HG02938 (cell line): Measurements from ENCODE around the gene GAP43.

Experiments used
- ATAC-seq: cut with Tn5 transposase; IDR thresholded peaks from one replicate; pipeline ENCODE4 v1.9.1; 2021; ENCODE audit warnings: mild to moderate bottlenecking, moderate library complexity; ENCODE audit not compliant: unreplicated experiment

GAP43 gene

GRCh38 chr3:115659253-115660220 is 36.2 kb downstream of the GAP43 start:
- peak; percentile 24 for ATAC-seq

DNA sequence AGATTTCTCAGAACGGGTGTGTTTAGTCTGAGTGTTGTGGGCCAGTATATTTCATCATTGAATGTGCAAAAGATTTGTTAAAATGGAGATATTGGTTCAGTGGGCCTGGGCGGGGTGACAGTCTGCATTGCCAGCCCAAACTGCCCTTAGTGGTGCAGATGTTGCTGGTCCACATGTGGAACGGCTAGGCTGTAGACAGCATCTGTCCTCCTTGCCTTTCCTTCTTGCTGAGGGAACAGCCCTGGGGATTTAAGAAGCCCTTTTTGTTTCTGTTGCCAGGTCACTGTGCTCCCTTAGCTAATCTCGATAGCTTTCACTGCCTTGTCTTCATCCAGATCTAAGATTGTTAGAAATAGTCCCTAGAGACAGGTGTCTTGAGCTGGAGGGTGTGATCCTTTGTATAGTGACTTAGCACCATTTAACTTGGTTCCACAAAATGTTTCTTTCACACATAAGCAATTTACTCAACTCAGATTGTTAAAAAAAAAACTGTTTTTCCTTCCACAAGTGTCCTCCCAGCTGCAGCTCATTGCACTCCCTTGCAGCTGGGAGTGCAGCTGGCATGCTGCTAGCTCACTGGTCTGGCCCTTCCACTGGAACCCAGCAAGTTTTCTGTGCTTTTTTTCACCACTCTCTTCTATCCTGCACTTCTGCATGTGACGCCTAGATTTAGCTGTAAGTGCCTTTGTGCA is 37.5 kb downstream of the GAP43 start:
- no peak for ATAC-seq

GRCh38 chr3:115662356-115662755 is 39.0 kb downstream of the GAP43 start:
- no peak for ATAC-seq

- ATAC-seq = no peak
Measured at GRCh38 chr3:115663414-115663813, 40.1 kb downstream of the GAP43 start.

DNA sequence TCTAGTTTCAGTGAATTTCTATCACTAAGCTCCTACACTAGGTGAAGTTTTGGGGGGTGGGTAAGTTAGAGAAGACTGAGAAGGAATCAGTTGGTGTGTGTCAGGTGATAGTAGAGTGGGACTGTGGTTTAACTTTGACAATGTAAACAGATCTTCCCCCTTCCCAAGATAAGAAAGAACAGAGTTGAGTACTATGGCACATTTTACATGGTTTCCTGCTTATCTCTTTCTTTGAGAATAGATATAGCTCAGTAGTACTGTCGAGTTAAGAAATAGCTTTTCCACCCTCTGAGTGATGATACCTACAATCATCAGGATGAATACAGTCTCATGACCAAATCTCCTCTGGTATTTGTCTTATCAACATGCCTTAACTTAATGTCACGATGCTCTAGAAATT is 42.8 kb downstream of the GAP43 start:
- ATAC-seq = no peak

DNA sequence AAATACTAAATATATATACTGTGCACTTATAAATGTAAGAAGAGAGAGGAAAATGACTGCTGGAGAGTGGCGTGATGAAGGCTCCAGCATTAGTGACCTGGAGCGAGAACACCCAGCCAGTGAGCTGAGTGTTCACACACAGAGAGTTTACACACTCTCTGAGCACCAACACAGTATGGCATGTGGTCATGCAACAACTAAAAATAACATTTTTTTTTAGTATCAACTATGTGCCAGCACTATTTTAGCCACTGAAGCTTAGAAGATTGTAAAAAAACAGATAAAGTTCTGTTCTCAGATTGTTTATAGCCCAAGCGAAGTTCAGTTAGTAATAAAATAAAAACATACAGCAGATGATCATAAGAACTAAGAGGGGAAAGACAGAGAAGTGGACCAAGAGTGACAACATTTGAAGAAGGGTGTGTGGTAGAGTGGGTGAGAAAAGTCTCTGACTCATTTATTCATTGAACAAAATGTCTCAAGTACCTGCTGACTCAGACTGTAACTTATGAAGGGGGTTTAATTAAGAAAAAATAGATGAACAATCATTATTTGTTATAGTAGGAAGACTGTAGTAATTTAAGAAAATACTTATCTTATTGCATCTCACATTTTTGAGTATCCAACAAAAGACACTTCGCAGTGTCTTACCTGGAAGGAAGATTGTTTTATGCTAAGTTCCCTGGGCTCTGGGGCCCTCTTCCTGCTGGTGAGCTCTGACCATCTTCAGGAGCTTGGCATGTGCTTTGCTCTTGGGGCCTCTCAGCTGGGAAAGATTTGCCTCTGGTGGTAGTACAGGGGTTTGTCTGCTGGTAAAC is 43.8 kb downstream of the GAP43 start:
- peak; percentile 65 for ATAC-seq

DNA sequence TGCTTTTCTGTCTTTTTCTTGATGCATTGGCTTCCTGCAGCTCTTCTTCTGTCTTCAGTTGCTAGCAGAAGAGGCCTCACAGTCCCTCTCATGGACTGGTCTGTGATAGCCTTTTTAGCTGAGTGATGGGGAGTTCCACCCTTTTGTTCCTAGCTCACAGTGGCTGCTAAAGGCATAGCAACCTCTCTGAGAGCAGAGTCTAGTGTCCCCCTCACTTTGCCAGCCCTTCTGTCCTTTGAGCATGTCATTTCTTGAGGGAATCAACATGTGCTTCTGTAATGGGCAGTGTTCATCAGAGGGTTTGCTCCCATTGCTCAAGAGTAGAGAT is 44.4 kb downstream of the GAP43 start:
- peak; percentile 53 for ATAC-seq

- ATAC-seq = no peak
Measured at GRCh38 chr3:115670911-115671310, 47.6 kb downstream of the GAP43 start.

DNA sequence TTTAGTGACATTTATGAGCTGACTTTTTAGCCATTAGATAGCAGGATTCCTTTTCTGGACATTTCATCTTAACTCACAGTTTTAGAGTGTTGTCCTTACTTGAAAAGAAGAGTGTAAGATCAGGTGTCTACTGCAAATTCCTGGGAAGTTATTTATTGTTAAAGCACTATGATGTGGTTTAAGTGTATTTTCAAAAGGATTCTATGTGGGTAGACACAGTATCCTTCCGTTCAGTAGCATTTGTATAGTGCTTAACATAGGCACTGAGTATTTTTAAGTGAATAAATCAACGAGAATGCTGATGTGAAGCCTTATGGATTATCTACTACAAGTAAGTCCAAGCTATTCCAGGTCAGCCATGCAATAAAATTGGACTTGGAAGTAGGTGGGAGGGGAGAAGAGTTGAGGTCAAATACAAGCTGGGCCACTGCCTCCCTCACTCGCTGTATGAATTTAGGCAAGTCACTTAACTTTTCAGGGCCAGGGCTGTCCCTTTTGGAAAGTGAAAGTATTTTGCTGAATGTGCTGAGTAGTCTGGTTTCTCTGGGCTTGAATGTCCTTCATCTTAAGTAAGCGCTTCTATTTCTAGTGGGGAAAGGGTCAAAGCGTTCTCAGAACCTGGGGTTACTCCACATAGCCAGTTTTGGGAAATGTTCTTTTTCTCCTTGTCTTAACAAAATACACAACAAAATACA is 48.6 kb downstream of the GAP43 start:
- no peak for ATAC-seq

- no peak for ATAC-seq
Measured at GRCh38 chr3:115673881-115674280, 50.6 kb downstream of the GAP43 start.

- no peak for ATAC-seq
Measured at GRCh38 chr3:115676336-115676735, 53.0 kb downstream of the GAP43 start.

- ATAC-seq = no peak
Measured at GRCh38 chr3:115680803-115681345, 57.6 kb downstream of the GAP43 start.

DNA sequence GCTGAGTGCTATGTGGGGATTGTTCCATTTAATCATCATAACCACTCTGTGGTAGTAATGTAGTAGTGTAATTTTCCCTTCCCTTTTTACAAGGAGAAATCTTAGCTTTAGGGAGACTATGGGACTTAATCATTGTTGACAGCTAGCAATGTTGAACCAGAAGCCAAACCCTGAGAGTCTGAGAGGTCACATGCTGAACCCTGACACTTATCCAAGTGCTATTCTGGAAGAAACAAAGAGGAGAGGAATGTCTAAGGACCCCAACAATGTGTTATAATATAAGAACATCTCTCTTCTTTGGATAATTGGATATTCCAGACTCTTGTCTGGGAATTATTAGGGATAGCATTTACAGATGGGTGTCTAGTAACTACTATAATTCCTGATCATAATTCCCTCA is 58.4 kb downstream of the GAP43 start:
- ATAC-seq = no peak

DNA sequence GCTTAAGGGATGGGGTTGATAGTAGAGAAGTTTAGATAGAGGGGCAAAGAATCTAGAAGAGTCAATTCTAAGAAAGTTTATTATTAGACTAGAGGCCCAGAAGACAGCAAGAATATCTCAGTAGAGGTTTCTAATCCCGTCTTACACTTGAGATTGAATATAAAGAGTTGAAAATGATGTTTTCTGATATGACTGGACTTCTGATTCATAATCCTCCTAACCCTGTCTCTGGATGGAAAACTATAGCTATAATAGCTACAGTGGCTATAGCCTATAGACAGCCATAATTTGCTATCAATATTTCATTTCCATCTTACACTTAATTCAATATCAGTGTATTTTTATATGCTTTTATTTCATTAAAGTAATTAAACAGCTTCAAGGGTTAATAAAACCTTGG is 60.0 kb downstream of the GAP43 start:
- ATAC-seq = no peak

DNA sequence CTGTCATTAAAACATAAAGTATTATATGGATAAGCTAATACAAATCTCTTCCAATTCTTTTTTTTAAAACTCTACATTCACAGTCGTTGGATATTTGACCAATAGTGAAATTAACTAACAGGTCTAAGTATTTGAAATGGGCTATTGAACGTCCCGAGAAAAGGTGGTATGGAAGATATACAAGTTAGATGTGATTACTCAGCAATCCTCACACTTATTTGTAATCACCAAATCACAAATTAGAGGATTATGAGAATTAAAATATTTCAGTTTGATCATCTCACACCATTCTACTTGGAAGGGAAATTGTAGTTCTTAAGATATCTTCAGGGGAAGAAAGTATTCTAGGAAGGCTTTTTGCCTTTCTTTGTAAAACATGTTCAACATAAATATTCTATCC is 60.5 kb downstream of the GAP43 start:
- no peak for ATAC-seq

DNA sequence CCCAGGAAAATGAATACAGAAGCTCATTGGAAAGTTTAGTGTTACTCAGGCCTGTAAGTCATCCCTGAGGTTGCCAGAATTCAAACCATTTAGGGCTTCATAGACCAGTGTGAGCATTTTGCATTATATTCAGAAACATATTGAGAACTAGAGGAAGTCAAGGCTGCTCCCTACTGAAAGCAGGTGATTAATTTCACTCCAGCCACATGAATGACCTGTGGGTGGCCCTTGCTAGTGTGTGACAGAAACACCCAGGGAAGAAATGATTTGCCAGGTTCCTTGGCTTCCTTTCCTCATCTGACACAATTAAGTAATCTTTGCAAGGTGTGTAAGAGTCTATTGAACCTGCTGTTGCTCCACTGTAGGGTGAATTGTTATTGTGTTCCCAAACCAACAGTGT is 61.8 kb downstream of the GAP43 start:
- ATAC-seq = peak; percentile 72

DNA sequence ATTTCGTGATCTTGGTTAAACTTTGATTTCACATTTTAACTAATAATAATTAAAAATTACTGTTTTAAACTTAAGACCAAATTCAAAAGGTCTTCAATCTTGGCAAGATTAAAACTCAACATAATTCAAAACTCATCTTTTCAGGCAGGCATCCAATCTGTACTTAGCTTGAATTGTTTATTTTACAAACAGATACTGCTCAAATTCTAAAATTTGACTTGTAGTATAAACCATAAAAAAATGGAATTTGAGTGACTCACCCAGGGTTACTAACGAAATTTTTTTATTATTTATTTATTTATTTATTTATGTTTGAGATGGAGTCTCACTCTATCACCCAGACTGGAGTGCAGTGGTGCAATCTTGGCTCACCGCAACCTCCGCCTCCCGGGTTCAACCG is 64.4 kb downstream of the GAP43 start:
- no peak for ATAC-seq

- no peak for ATAC-seq
Measured at GRCh38 chr3:115688418-115688817, 65.1 kb downstream of the GAP43 start.

- ATAC-seq = no peak
Measured at GRCh38 chr3:115689928-115690327, 66.6 kb downstream of the GAP43 start.

DNA sequence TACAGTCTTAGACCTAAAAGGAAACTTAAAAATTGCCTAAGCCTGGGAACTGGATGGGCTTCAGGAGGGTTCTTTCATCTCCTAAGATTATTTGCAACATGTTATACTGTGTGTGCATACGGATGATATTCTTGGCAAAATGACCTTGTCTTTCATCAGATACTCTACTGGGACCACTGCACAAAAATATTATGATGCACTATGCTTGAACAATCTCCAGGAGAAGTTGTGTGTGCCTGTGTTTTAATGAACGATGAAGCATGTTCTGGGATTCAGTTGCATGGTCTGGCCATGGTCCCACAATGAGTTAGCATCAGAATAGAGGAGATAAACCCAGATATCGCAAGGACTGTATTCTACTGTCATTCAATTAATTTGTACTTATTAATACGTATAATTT is 68.7 kb downstream of the GAP43 start:
- ATAC-seq = no peak
